HepG2 (cell line): ENCODE measurements around the gene PLCL1.

Source experiments
- EZH2 ChIP-seq: conservative IDR thresholded peaks from 2 replicates; pipeline ENCODE4 v1.6.1; 2012; ENCODE audit warnings: mild to moderate bottlenecking, low read depth, low read length, moderate library complexity
- HMG20A ChIP-seq: IDR thresholded peaks from 2 replicates; pipeline ENCODE4 v1.6.1; 2016; ENCODE audit warnings: borderline replicate concordance
- HOXA7 ChIP-seq: sonication (generic); formaldehyde crosslinking; IDR thresholded peaks from 2 replicates; pipeline ENCODE4 v1.8.1; 2022; ENCODE audit warnings: mild to moderate bottlenecking, missing genetic modification reagents, moderate library complexity
- MYC ChIP-seq: sonication (generic); formaldehyde crosslinking; IDR thresholded peaks from 2 replicates; pipeline ENCODE4 v1.9.0; 2021; ENCODE audit warnings: missing genetic modification reagents, borderline replicate concordance
- TBX2 ChIP-seq: sonication (generic); formaldehyde crosslinking; IDR thresholded peaks from 2 replicates; pipeline ENCODE4 v1.5.0; 2020; ENCODE audit warnings: missing genetic modification reagents, mild to moderate bottlenecking, borderline replicate concordance
- ZFP1 ChIP-seq: IDR thresholded peaks from 2 replicates; pipeline ENCODE4 v1.6.1; 2016
- ZNF660 ChIP-seq: sonication (generic); formaldehyde crosslinking; IDR thresholded peaks from 2 replicates; pipeline ENCODE4 v1.5.1; 2020; ENCODE audit warnings: mild to moderate bottlenecking, low read depth, missing genetic modification reagents, borderline replicate concordance
- TF ChIP-seq, protein P1 (sequence below), 2 experiments: fragments of 450-650 bp in 1 of 2; sonication (generic) in 1 of 2; formaldehyde crosslinking in 1 of 2; IDR thresholded peaks; 2 replicates each; pipeline versions ENCODE4 v1.6.1 to v1.8.0; 2016 to 2022; ENCODE audit warnings: antibody characterized with exemption in 1 of 2, mild to moderate bottlenecking in 1 of 2, missing genetic modification reagents in 1 of 2
- TF ChIP-seq, protein P2 (sequence below): sonication (generic); IDR thresholded peaks from 2 replicates; pipeline ENCODE4 v1.6.1; 2016; ENCODE audit warnings: low read depth, borderline replicate concordance
- TF ChIP-seq, protein P3 (sequence below): sonication (generic); formaldehyde crosslinking; IDR thresholded peaks from 2 replicates; pipeline ENCODE4 v1.5.0; 2020; ENCODE audit warnings: mild to moderate bottlenecking, missing genetic modification reagents, moderate library complexity
- TF ChIP-seq, protein P4 (sequence below): sonication (generic); formaldehyde crosslinking; conservative IDR thresholded peaks from 2 replicates; pipeline ENCODE4 v1.4.0; 2020; ENCODE audit warnings: missing genetic modification reagents

DNA sequence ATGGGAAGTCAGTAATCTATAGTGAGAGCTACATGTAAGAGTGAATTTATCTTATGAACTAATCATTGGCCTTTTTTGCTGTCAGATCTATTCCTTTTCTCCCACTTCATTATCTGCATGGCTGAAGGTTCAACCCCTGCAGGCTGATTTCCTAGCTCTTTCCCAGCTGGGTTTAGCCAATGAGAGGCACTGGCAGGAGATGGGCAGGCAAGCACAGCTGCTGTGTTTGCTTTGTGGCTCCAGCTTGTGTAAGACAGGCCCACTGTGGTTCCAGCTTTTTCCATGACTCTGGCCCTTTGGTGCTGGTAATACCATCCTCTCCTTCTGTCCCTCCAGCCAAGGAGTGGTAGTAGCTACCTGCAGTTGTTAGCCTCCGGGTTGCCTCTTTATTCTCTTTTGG is 248.8 kb downstream of the PLCL1 start:
- no peak for TF ChIP-seq HMG20A (CRISPR knock-in tag)
- TF ChIP-seq EZH2, result no peak
- TF ChIP-seq, protein P1, sequence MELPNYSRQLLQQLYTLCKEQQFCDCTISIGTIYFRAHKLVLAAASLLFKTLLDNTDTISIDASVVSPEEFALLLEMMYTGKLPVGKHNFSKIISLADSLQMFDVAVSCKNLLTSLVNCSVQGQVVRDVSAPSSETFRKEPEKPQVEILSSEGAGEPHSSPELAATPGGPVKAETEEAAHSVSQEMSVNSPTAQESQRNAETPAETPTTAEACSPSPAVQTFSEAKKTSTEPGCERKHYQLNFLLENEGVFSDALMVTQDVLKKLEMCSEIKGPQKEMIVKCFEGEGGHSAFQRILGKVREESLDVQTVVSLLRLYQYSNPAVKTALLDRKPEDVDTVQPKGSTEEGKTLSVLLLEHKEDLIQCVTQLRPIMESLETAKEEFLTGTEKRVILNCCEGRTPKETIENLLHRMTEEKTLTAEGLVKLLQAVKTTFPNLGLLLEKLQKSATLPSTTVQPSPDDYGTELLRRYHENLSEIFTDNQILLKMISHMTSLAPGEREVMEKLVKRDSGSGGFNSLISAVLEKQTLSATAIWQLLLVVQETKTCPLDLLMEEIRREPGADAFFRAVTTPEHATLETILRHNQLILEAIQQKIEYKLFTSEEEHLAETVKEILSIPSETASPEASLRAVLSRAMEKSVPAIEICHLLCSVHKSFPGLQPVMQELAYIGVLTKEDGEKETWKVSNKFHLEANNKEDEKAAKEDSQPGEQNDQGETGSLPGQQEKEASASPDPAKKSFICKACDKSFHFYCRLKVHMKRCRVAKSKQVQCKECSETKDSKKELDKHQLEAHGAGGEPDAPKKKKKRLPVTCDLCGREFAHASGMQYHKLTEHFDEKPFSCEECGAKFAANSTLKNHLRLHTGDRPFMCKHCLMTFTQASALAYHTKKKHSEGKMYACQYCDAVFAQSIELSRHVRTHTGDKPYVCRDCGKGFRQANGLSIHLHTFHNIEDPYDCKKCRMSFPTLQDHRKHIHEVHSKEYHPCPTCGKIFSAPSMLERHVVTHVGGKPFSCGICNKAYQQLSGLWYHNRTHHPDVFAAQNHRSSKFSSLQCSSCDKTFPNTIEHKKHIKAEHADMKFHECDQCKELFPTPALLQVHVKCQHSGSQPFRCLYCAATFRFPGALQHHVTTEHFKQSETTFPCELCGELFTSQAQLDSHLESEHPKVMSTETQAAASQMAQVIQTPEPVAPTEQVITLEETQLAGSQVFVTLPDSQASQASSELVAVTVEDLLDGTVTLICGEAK (IDR thresholded peaks at IDR 0.05), result no peak
- TF ChIP-seq, protein P1 (CRISPR knock-in tag; IDR thresholded peaks at IDR 0.05), result no peak
- TF ChIP-seq ZFP1 (CRISPR knock-in tag), result no peak
- TF ChIP-seq, protein P2, sequence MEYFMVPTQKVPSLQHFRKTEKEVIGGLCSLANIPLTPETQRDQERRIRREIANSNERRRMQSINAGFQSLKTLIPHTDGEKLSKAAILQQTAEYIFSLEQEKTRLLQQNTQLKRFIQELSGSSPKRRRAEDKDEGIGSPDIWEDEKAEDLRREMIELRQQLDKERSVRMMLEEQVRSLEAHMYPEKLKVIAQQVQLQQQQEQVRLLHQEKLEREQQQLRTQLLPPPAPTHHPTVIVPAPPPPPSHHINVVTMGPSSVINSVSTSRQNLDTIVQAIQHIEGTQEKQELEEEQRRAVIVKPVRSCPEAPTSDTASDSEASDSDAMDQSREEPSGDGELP, result no peak
- TF ChIP-seq, protein P3, sequence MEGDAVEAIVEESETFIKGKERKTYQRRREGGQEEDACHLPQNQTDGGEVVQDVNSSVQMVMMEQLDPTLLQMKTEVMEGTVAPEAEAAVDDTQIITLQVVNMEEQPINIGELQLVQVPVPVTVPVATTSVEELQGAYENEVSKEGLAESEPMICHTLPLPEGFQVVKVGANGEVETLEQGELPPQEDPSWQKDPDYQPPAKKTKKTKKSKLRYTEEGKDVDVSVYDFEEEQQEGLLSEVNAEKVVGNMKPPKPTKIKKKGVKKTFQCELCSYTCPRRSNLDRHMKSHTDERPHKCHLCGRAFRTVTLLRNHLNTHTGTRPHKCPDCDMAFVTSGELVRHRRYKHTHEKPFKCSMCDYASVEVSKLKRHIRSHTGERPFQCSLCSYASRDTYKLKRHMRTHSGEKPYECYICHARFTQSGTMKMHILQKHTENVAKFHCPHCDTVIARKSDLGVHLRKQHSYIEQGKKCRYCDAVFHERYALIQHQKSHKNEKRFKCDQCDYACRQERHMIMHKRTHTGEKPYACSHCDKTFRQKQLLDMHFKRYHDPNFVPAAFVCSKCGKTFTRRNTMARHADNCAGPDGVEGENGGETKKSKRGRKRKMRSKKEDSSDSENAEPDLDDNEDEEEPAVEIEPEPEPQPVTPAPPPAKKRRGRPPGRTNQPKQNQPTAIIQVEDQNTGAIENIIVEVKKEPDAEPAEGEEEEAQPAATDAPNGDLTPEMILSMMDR, result no peak
- no peak for TF ChIP-seq ZNF660 (CRISPR knock-in tag)
- TF ChIP-seq HOXA7 (CRISPR knock-in tag), result no peak
- TF ChIP-seq, protein P4, sequence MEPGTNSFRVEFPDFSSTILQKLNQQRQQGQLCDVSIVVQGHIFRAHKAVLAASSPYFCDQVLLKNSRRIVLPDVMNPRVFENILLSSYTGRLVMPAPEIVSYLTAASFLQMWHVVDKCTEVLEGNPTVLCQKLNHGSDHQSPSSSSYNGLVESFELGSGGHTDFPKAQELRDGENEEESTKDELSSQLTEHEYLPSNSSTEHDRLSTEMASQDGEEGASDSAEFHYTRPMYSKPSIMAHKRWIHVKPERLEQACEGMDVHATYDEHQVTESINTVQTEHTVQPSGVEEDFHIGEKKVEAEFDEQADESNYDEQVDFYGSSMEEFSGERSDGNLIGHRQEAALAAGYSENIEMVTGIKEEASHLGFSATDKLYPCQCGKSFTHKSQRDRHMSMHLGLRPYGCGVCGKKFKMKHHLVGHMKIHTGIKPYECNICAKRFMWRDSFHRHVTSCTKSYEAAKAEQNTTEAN, result no peak
- no peak for TF ChIP-seq TBX2 (CRISPR knock-in tag)
- no peak for TF ChIP-seq MYC (CRISPR knock-in tag)
